ENCODE measurements around the gene TRMT10A.

The TRMT10A gene

GRCh38 chr4:99563310-99564186, at the start of gene TRMT10A:
Gene TRMT10A, minus strand, starts transcription at chr4:99564039. Its CDS starts 4,701 bp downstream, at chr4:99559338.
- peak; percentile 95 for DNase-seq

- DNase-seq, result no peak
Observed at GRCh38 chr4:99612704-99613103, 48.9 kb upstream of the TRMT10A start.

DNA sequence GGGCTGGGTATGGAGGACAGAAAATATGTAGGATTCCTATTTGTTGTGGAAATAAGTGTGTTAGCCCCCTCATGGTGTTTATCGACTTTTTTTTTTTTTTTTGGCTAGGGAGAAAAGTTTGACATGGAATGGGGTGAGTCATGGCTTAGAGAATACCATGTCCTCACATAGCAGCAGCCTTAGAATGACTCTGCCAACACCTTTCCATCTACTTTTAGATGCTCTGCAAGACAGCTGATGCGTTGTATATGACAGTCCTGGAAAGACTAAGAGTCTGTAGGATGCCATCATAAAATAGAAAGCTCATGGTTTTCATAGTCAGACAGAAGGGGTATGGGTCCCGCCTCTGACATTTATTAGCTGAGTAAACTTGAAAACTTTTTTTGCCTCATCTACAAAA, 48.4 kb upstream of the TRMT10A start:
- DNase-seq, result no peak

GRCh38 chr4:99610605-99611175, 46.9 kb upstream of the TRMT10A start:
- DNase-seq, result no peak

GRCh38 chr4:99608417-99608816, 44.6 kb upstream of the TRMT10A start:
- no peak for DNase-seq

DNA sequence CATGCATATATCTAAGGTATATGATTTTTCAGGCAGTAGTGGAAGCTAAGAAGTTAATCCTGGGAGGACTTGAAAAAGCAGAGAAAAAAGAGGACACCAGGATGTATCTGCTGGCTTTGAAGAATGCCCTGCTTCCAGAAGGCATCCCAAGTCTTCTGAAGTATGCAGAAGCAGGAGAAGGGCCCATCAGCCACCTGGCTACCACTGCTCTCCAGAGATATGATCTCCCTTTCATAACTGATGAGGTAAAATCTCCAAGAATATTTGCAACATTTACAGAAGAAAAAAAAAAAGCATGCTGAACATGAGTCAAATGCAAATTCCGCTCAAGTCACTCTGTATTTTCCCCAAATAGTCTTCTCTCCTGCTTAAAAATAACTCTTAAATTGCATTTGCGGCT, 42.9 kb upstream of the TRMT10A start:
- no peak for DNase-seq

GRCh38 chr4:99594818-99595217, 31.0 kb upstream of the TRMT10A start:
- no peak for DNase-seq

- no peak for DNase-seq
Observed at GRCh38 chr4:99593781-99594641, 30.2 kb upstream of the TRMT10A start.

DNA sequence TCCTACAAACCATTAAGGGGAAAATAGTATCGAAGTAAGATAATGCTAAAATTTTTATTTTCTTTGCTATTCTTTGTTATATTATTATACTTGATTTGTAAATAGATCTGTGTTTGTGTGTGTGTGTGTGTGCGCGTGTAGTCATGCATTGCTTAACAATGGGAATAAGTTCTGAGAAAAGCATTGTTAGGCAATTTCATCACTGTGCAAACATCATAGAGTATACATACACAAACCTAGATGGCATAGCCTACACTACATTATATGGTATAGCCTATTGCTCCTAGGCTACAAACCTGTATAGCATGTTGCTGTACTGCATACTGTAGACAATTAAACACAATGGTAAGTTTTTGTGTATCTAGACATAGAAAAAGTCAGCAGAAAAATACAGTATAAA, 27.9 kb upstream of the TRMT10A start:
- no peak for DNase-seq

DNA sequence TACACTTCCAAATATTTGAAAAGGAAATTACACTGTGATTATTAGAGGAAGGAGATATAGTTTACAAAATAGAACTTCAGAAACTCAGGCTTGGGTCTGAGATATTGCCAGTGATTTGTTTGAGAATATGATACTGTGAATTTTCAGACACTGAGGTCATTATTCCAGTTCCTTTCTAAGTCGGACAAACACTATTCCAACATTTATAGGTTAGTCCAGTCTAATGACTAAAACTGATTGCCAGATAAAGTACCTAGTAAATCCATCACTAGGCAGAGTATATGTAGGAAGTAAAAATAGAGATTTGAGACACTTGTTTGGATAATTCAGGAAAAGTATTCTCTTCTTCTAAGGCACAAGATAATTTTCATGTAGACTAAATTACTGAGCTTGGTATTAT, 24.0 kb upstream of the TRMT10A start:
- no peak for DNase-seq

GRCh38 chr4:99587309-99587708, 23.5 kb upstream of the TRMT10A start:
- DNase-seq, result no peak

DNA sequence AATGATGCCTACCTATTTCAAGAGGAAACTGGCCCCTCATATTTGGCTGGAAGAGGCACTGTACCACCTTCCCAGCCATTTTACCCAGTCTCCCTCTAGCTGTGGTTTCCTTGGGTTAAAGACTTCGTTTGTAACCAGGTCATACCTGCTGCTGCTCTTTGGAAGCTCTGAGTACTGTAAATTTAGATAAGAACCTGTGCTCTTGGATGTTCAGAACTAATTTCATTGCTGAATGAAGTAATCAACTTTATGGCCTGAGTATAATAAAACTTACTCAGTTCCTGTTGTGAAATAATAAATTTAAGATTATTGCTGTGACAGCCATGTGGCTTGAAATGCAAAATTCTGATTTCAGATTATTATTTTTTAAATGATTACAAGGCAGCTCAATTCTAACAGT, 23.0 kb upstream of the TRMT10A start:
- DNase-seq, result no peak

DNA sequence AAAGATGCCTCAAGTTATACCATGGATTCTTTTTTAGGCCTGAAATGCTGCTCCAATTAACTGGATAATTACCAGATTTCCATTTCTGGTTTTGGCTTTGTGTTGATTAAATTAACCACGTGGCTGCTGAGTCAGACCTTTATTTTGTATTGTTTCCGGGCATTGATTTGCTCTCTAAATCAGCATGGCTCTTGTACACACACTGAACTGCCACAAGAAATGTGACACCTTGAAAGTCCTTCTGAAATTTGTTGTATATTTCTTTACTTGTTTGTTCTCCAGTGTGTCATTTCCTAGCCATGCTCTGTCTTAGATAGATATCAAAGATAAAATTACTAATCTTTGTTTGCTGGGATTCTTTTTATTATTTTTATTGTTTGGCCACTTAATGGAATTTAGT, 22.5 kb upstream of the TRMT10A start:
- DNase-seq, result no peak

DNA sequence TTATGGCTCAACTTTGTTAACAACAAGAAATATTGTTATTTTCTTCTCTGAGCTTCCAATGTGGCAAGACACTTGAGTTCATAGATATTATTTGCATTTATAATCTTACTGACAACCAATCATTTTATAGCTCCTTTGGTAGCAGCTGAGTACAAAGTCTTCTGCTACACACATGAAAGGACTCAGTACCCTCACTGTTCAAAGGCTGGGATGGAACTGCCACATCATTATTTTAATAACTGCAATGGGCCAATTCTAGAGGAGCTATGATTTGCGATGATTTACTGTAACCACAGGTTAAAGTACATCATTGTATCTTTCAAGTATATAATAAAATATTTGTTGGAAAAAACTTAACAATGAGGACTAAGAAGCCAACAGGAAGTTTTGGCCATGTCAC, 21.7 kb upstream of the TRMT10A start:
- no peak for DNase-seq

GRCh38 chr4:99578714-99579113, 14.9 kb upstream of the TRMT10A start:
- DNase-seq, result no peak

DNA sequence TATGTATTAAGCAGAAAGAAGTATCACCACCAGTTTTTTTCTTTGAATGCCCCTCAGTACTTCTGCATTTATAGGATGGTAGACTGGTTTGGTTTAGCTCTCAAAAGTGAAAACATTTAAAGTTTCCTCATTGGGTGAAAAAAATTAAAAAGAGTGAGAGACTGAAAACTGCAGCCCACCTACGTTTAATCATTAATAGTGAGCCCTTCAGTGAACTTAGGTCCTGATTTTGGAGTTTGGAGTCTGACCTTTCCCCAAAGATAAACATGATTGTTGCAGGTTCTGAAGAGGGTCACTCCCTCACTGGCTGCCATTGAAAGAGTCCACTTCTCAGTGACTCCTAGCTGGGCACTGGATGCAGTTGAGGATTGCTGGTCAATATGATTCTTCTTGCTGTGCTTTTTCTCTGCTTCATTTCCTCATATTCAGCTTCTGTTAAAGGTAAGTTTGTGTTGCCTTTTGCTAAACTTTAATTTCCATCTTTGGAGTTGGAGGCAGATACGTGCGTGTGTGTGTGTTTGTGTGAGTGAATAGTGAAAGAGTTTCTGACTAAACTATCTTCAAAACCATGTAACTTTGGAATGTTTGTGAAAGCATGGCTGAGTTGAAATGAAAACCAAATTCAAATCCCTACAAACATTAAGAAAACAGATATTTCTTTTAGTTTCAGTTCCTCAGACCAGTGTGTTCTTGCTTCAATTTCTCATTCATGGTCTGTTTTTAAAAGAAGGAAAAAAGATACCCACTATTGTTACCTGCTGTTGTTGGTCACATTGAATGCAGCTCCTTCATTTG, 10.9 kb upstream of the TRMT10A start, which contains the start of gene MTTP:
Gene MTTP (plus strand): TSS at position 295 of the 795 bp plus-strand sequence. CDS start 86 bp downstream, at position 381.
- no peak for DNase-seq

GRCh38 chr4:99573735-99574368, 10.0 kb upstream of the TRMT10A start:
- DNase-seq, result no peak

DNA sequence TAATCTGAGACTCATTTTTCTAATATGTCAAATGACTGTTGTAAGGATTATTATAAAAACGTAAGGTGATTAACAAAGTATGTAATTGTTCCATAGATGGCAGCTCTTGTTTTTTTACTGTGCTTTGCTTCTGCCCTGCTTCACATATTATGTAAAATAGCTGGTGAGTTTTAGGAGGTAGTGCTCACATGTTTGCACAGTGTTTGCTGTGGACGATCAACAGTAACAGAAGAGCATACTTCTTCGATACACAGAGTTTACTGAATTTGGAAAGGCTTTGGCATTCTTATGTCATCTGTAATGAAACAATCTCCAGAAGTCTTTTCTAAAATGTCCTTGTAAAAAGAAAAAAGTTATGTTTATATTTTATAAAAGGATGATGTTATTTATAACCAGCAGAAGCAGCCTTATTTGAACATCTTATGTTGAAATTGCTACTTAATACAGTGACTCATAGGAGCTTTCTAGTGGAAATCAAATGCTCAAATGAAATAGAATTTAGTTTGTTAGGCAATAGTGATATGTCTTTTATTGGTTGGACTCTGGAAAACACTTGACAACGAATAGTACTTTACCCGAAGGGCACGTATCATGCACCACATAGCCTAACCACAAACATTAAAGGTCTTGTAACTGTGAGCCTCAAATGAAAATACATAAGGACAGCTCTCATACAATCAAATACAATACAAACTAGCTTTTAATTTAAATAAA, 8.8 kb upstream of the TRMT10A start:
- DNase-seq, result no peak

GRCh38 chr4:99571883-99572282, 8.0 kb upstream of the TRMT10A start:
- DNase-seq, result no peak

DNA sequence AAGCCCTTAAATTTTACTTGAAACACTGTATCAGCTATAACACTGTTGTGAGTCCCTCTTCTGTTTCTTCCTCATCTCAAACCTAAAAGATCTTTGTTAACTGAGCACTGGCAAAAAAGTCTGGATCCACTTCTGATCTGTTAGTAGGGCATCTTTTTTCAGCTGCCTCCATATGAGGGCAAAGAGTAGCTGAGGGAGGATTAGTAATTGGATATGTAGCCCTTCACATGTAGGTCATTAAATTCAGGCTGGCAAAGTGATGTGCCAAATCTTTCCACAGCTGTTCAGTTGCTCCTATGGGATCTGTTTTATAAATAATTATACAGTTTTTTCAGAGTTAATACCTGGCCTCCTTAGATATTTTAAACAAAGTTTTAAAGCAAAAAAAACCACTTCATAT, 1.1 kb upstream of the TRMT10A start:
- DNase-seq, result no peak

DNA sequence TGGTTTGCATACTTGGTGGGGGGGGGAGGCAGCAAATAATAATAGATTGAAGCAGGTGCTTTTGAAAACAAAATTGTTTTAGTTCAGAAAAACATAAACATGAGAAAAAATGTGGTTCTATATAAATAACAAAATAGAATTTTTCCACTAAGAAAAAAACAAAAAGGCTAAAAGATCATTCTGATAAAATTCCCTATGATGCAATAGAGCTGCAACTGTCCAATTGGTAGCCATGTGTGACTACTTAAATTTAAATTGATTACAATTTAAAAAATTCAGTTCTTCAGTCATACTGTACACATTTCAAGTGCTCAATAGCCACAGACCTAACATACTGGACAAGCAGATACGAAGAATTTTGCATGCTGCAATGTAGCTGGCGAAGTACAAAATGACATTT, 11.0 kb downstream of the TRMT10A start:
- no peak for DNase-seq
